ENCODE results near the gene ACTR1A.

DNA sequence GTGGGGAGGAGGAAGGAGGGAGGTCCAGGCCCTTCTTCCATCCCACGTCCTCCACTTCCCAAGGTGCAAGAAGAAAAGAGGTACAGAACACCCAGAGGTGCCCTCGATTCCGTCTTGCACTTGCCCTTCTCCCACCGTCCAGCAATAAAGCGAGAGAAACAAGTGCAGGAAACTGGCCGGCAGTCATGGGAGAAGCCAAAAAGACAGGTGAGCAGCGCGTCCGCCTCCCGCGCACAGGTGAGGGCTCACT is 52.5 kb downstream of the ACTR1A start:
- no peak for TF ChIP-seq ZNF311 (CRISPR knock-in tag; IDR thresholded peaks at IDR 0.05)
- TF ChIP-seq MYC (IDR thresholded peaks at IDR 0.05; ENCODE audit: low read depth, low read length): no peak
- TF ChIP-seq MYC (CRISPR knock-in tag; IDR thresholded peaks at IDR 0.05; ENCODE audit: borderline replicate concordance, low read depth): no peak
- no peak for TF ChIP-seq EZH2 (IDR thresholded peaks at IDR 0.05; ENCODE audit: borderline replicate concordance, low read depth, low read length)
- TF ChIP-seq, protein P1, sequence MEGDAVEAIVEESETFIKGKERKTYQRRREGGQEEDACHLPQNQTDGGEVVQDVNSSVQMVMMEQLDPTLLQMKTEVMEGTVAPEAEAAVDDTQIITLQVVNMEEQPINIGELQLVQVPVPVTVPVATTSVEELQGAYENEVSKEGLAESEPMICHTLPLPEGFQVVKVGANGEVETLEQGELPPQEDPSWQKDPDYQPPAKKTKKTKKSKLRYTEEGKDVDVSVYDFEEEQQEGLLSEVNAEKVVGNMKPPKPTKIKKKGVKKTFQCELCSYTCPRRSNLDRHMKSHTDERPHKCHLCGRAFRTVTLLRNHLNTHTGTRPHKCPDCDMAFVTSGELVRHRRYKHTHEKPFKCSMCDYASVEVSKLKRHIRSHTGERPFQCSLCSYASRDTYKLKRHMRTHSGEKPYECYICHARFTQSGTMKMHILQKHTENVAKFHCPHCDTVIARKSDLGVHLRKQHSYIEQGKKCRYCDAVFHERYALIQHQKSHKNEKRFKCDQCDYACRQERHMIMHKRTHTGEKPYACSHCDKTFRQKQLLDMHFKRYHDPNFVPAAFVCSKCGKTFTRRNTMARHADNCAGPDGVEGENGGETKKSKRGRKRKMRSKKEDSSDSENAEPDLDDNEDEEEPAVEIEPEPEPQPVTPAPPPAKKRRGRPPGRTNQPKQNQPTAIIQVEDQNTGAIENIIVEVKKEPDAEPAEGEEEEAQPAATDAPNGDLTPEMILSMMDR (IDR thresholded peaks at IDR 0.05 in 2 of 3, conservative IDR thresholded peaks at IDR 0.05 in 1 of 3; ENCODE audit: insufficient read depth in 2 of 3, low read depth in 1 of 3, low read length in 3 of 3): no peak
- TF ChIP-seq, protein P2, sequence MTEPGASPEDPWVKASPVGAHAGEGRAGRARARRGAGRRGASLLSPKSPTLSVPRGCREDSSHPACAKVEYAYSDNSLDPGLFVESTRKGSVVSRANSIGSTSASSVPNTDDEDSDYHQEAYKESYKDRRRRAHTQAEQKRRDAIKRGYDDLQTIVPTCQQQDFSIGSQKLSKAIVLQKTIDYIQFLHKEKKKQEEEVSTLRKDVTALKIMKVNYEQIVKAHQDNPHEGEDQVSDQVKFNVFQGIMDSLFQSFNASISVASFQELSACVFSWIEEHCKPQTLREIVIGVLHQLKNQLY (CRISPR knock-in tag; conservative IDR thresholded peaks at IDR 0.05): no peak
